ENCODE results near the gene HMGB3.
"Not testable (repeated sequence)": the region's sequence is repeated elsewhere in the genome, so short reads cannot be mapped to it uniquely, and the experiment has no call there.

Gene HMGB3

GRCh38 chrX:150980186-150980585 lies 2.9 kb upstream of the HMGB3 start:
- no peak for DNase-seq

- no peak for DNase-seq
These were observed 2.4 kb upstream of the HMGB3 start for GRCh38 chrX:150980711-150981110.

DNA sequence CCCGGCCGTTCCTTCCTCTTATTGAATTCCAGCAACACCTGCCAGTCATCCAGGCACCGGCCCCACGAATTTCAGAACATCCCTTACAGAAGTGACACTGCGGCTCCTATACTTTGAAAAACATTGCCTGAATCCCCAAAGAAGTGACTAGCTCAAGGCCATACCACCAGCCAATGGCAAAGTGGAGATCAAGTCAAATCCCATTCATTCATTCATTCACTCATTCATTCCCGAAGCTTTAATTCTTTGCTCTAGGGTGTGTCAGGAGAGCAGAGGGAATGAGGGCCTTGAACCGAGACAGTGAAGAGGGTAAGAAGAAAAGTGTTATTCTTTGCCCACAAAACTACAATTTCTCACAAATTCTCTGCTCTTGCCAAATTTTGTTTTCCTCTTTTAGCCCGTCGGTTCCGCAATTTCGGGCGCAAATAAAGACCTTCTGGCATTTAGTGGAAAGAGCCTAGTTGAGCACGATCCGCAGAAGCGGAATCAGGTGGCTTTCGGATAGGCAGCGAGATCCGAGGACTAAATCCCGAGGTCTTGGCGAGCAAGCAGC lies 824 bp upstream of the HMGB3 start:
- no peak for DNase-seq

DNA sequence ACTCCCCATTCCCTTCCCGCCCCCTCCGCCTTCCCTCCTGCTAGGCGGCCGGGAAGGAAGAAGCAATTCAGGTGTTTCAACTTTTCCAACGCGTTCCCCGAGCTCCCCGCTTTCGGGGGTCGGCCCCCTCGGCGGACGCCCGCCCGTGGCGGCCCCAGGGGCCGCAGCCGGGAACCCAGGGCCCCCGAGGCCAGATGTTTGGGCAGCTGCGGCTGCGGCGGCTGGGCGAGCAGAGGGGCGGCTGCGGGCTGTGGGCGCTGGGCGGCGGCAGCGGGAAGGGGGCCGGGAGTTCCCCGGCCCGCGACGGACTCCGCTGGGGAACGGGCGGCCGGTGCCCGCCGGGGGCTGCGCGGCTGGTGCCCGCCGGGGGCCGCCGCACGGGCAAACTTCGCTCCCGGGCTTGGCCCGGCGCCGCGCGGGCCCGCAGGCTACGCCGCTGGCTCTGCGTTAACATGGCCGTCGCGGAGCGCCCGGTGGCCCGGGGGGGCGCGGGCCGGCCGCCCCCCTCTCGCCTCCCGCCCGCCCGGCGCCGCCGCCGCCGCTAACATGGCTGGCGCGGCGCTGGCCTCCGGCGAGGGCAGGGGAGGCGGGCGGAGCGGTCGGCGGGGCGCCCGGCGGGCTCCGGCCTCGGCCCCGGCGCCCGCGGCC lies 510 bp downstream of the HMGB3 start:
- DNase-seq = no peak

DNA sequence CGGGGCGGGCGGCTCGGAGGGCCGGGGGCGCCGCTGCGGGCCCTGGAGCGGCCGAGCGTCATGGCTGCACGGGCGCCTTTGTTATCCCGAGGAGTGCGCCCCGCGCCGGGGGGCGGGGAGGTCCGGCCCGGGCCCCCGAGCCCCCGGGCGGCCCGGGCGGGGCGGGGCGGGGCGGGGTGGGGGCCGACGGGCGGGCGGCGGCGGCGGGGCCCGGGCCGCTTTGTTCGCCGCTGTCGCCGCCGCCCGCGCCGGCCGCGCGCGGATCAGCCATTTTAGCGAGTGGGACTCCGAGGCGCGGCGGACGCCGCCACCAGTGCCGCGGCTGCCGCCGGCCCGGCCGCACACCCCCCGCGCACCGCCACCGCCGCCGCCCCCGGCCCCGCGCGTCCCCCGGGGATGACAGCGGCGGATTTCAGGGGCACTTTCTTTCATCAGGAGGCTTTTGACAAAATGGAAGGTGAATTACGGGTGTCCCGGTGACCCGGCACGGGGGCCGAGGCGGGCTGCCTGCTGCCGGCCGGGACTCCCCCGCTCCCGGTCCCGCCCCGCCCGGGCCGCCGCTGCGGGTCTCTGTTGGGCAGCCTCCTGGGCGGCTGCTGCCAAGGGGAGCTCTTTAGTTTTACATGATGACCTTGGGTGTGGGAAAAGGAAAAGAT lies 1.2 kb downstream of the HMGB3 start:
- no peak for DNase-seq

- not testable (repeated sequence) for DNase-seq
These were observed 4.6 kb downstream of the HMGB3 start for GRCh38 chrX:150987687-150988086.

GRCh38 chrX:150989420-150989819 lies 6.3 kb downstream of the HMGB3 start:
- no peak for DNase-seq

- no peak for DNase-seq
These were observed 7.8 kb downstream of the HMGB3 start for GRCh38 chrX:150990910-150991309.

DNA sequence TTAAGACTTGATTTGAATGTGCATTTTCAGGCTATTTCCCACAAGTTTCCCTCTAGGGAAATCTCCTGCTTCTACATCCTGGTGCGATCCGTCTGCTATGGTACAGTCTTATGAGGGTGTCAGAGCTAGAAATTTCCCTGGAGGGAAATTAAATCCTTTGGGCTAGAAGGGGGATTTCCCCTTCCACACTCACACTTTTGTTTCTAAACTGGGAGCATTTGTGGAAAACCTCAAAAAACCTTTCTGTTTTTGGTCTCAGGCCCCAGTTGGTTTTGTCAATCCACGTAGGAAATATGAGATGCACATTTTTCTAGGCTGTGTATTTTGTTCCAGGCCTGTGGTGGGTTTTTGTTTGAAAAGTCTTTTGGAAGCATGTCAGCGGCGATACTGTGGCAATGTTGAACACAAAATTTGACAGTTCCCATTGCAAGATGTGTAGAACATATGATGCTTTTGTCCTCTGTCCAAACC lies 17.8 kb downstream of the HMGB3 start:
- no peak for DNase-seq

GRCh38 chrX:151004085-151004484 lies 20.9 kb downstream of the HMGB3 start:
- no peak for DNase-seq

DNA sequence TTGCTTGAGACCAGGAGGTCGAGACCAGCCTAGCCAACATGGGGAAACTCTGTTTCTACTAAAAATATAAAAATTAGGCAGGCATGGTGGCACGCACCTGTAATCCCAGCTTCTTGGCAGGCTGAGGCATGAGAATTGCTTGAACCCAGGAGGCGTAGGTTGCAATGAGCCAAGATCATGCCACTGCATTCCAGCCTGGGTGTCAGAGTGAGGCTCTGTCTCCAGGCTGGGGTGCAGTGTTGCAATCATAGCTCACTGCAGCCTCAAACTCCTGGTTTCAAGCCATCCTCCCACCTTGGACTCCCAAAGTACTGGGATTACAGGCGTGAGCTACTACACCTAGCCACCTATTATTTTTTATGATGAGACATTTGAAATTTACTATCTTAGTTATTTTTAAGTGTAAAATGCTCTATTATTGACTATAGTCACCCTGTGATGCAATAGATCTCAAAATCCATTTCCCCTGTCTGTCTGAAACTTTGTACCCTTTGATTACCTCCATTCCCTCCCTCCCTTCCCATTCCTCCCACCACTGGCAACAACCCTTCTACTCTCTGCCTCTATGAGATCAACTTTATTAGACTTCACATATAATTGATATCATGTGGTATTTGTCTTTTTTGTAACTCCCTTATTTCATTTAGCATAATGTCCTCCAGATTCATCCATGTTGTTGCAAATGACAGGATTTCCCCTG lies 23.4 kb downstream of the HMGB3 start:
- DNase-seq = no peak

DNA sequence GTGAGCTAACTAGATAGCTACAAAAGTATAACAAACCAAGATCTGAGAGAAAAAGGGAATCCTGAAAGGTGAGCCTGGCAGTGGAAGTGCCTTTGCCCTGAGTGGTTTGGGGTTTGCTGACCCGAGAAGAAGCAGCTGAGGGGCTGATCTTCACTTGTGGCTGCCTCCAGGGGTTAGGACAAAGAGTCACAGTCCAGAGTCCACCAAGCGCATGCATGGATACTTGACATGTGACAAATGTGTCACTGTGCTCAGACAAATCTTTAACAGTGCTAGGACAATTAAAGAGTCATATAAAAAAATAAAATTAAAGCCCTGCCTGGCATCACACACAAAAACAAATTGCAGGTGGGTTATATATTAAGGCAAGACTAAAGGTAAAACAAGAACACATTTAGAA lies 26.4 kb downstream of the HMGB3 start:
- no peak for DNase-seq

DNA sequence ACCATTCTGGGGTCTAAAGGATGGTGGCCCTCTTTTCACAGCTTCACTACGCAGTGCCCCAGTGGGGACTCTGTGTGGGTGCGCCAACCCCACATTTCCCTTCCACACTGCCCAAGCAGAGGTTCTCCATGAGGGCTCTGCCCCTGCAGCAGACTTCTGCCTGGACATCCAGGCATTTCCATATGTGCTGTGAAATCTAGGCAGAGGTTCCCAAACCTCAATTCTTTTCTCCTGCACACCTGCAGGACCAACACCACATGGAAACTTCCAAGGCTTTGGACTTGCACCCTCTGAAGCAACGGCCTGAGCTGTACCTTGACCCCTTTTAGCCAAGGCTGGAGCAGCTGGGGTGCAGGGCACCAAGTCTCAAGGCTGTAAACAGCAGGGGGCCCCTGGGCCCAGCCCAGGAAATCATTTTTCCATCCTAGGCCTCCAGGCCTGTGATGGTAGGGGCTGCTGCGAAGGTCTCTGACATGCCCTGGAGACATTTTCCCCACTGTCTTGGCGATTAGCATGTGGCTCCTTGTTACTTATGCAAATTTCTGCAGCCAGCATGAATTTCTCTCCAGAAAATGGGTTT lies 30.1 kb downstream of the HMGB3 start:
- DNase-seq = no peak

- DNase-seq = no peak
These were observed 32.5 kb downstream of the HMGB3 start for GRCh38 chrX:151015684-151016083.

- DNase-seq = no peak
These were observed 36.7 kb downstream of the HMGB3 start for GRCh38 chrX:151019856-151020255.

DNA sequence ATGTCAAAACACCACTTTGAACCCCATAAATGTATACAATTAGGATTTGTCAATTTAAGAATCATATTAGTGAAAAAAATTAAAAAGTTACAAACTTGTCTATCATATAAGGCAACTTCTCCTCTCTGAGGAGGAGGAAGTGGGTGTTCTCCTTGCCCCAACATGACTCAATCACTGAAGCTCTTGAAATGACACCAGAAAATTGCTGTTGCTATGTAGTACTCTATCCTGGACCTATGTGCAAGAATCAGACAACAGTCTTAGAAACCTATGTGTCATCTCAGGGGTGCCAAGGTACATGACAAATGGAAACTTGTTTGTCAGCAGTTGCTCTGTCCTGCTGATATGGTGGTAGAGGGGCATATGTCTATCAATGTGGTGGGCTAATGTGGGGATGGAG lies 47.7 kb downstream of the HMGB3 start:
- DNase-seq = no peak

- no peak for DNase-seq
These were observed 48.3 kb downstream of the HMGB3 start for GRCh38 chrX:151031391-151031975.

DNA sequence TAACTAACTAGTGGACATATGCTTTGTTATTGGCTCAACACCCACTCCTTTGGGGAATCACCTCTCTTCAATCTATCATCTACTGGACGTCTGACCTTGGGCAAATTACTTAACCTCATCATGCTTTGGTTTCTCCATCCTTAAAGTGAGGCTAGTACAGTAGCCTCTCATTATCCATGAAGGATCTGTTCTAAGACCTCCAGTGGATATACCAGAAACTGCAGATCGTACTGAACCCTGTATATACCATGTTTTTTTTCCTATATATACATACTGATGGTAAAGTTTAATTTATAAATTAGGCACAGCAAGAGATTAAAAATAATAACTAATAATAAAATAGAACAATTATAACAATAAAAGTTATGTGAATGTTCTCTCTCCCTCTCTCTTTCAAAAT lies 56.2 kb downstream of the HMGB3 start:
- DNase-seq = no peak

Measured in T1000 (cell line).